HFFc6 (cell line): ENCODE data around the gene BARX1. TPM values are rescaled to one million over a fixed set of nuclear protein-coding genes. Genes with fewer than 3 reads are reported as not detected.
"Not testable (repeated sequence)": the region's sequence is repeated elsewhere in the genome, so short reads cannot be mapped to it uniquely, and the experiment has no call there.

ENCODE experiments used
- DNase-seq: peaks from one replicate; pipeline ENCODE4 v3.0.0-alpha.2; 2018
- H3K27ac Mint-ChIP-seq: 2 replicates; pipeline ENCODE4 v1.8.0; 2020; ENCODE audit warnings: mild to moderate bottlenecking, mixed read lengths
- H3K27me3 Mint-ChIP-seq: 2 replicates; pipeline ENCODE4 v1.8.0; 2021; ENCODE audit warnings: mild to moderate bottlenecking, moderate library complexity, mixed read lengths; ENCODE audit not compliant: insufficient read depth
- H3K36me3 Mint-ChIP-seq: 2 replicates; pipeline ENCODE4 v1.8.0; 2021; ENCODE audit warnings: low read depth, mixed read lengths
- H3K4me1 Mint-ChIP-seq: 2 replicates; pipeline ENCODE4 v1.8.0; 2020; ENCODE audit warnings: low read depth, mixed read lengths
- H3K4me3 Mint-ChIP-seq: 2 replicates; pipeline ENCODE4 v1.8.0; 2020; ENCODE audit warnings: mild to moderate bottlenecking, moderate library complexity, mixed read lengths
- H3K9me3 Mint-ChIP-seq: 2 replicates; pipeline ENCODE4 v1.8.0; 2020; ENCODE audit warnings: mild to moderate bottlenecking, mixed read lengths
- CTCF ChIP-seq: fragments of 200-600 bp; sonication (generic); IDR thresholded peaks from 2 replicates; pipeline ENCODE4 v1.5.0; 2021; ENCODE audit warnings: antibody characterized with exemption, mild to moderate bottlenecking
- total RNA-seq, 6 experiments: library from RNA; stranded (reverse); fragmentation: NEBNext Ultra II Directional; extraction: Animal tissue kit (Norgen Biotek cat#: 25700); gene quantifications; 2 replicates in 1 of 6; 3 replicates in 5 of 6; pipeline ENCODE4 v1.2.3, GENCODE V29; 2021

BARX1 gene
- total RNA-seq, 6 experiments from 2014 or later: not detected

- no peaks in the 10 kb centered on the region for H3K9me3 Mint-ChIP-seq
- H3K4me3 Mint-ChIP-seq: no peak overlapping the region
- H3K27ac Mint-ChIP-seq: no peak overlapping the region
- DNase-seq: no peak
- no peaks in the 10 kb centered on the region for H3K36me3 Mint-ChIP-seq
- H3K27me3 Mint-ChIP-seq: peaks cover 21% of the 10 kb centered on the region
- TF ChIP-seq CTCF: peak; percentile 40
- H3K4me1 Mint-ChIP-seq: peaks cover 18% of the 10 kb centered on the region
Observed at GRCh38 chr9:93965830-93966577, 10.8 kb upstream of the BARX1 start.

GRCh38 chr9:93964685-93965084 lies 9.5 kb upstream of the BARX1 start:
- Mint-ChIP-seq H3K36me3 (no peaks in the 10 kb centered on the region; the same call in 1 of the 2 replicates), H3K4me1 (peaks cover 18% of the 10 kb centered on the region), H3K4me3 (no peak overlapping the region), H3K27me3 (peaks cover 25% of the 10 kb centered on the region), H3K27ac (no peak overlapping the region), H3K9me3 (no peaks in the 10 kb centered on the region)
- no peak for DNase-seq
- TF ChIP-seq CTCF: no peak

- peaks cover 18% of the 10 kb centered on the region for H3K4me1 Mint-ChIP-seq
- H3K27me3 Mint-ChIP-seq: peaks cover 32% of the 10 kb centered on the region
Observed at GRCh38 chr9:93963969-93964368, 8.8 kb upstream of the BARX1 start.

GRCh38 chr9:93963489-93963888 lies 8.3 kb upstream of the BARX1 start:
- H3K9me3 Mint-ChIP-seq, H3K4me3 Mint-ChIP-seq, DNase-seq, H3K36me3 Mint-ChIP-seq, H3K27ac Mint-ChIP-seq: not testable (repeated sequence)
- Mint-ChIP-seq H3K4me1 (peaks cover 14% of the 10 kb centered on the region), H3K27me3 (peaks cover 35% of the 10 kb centered on the region)

More at GRCh38 chr9:93963969-93964368, 8.8 kb upstream of the BARX1 start:
- Mint-ChIP-seq H3K27ac (no peak overlapping the region), H3K4me3 (no peak overlapping the region), H3K9me3 (no peaks in the 10 kb centered on the region), H3K36me3 (no peaks in the 10 kb centered on the region; the same call in 1 of the 2 replicates)
- DNase-seq: no peak
- TF ChIP-seq CTCF: no peak

GRCh38 chr9:93962561-93963440 lies 7.6 kb upstream of the BARX1 start:
- peak; percentile 96 for TF ChIP-seq CTCF
- peaks cover 34% of the 10 kb centered on the region for H3K27me3 Mint-ChIP-seq
- H3K36me3 Mint-ChIP-seq: no peaks in the 10 kb centered on the region; the same call in 1 of the 2 replicates
- no peaks in the 10 kb centered on the region for H3K9me3 Mint-ChIP-seq
- H3K4me3 Mint-ChIP-seq: no peak overlapping the region; the same call in 1 of the 2 replicates
- no peak overlapping the region for H3K27ac Mint-ChIP-seq
- peak; percentile 74 for DNase-seq
- peaks cover 10% of the 10 kb centered on the region; the same call in 1 of the 2 replicates for H3K4me1 Mint-ChIP-seq
